HG02981 (cell line): Measurements from ENCODE around the gene NUDT8.

ENCODE experiments used
- ATAC-seq: cut with Tn5 transposase; IDR thresholded peaks from one replicate; pipeline ENCODE4 v1.9.1; 2021; ENCODE audit warnings: mild to moderate bottlenecking, moderate library complexity; ENCODE audit not compliant: unreplicated experiment

Gene NUDT8

GRCh38 chr11:67629386-67630227, at the start of gene NUDT8:
TSS of gene NUDT8 (minus strand) at chr11:67629937. CDS start at chr11:67629911, 26 bp downstream.
- peak; percentile 35 for ATAC-seq

GRCh38 chr11:67675058-67675747, 45.5 kb upstream of the NUDT8 start:
- no peak for ATAC-seq

GRCh38 chr11:67674442-67674871, 44.7 kb upstream of the NUDT8 start, which contains the start of gene ALDH3B2:
TSS of gene ALDH3B2 (minus strand) at chr11:67674623. CDS start at chr11:67666935, 7,688 bp downstream.
- no peak for ATAC-seq

- ATAC-seq: no peak
Observed at GRCh38 chr11:67673902-67674301, 44.2 kb upstream of the NUDT8 start.

GRCh38 chr11:67673358-67673757, 43.6 kb upstream of the NUDT8 start:
- ATAC-seq: no peak

GRCh38 chr11:67671211-67671520, 41.4 kb upstream of the NUDT8 start:
- ATAC-seq: no peak

GRCh38 chr11:67670316-67671210, 40.8 kb upstream of the NUDT8 start:
- ATAC-seq: no peak

GRCh38 chr11:67668192-67668551, 38.4 kb upstream of the NUDT8 start:
- no peak for ATAC-seq

- no peak for ATAC-seq
Observed at GRCh38 chr11:67667490-67668191, 37.9 kb upstream of the NUDT8 start.

- ATAC-seq: no peak
Observed at GRCh38 chr11:67666676-67667489, 37.1 kb upstream of the NUDT8 start.

GRCh38 chr11:67666303-67666645, 36.5 kb upstream of the NUDT8 start:
- no peak for ATAC-seq

- no peak for ATAC-seq
Observed at GRCh38 chr11:67665541-67666302, 36.0 kb upstream of the NUDT8 start.

- no peak for ATAC-seq
Observed at GRCh38 chr11:67664696-67665540, 35.2 kb upstream of the NUDT8 start.

- no peak for ATAC-seq
Observed at GRCh38 chr11:67664213-67664585, 34.5 kb upstream of the NUDT8 start.

- no peak for ATAC-seq
Observed at GRCh38 chr11:67663532-67664212, 33.9 kb upstream of the NUDT8 start.

- no peak for ATAC-seq
Observed at GRCh38 chr11:67662835-67663531, 33.2 kb upstream of the NUDT8 start.

- no peak for ATAC-seq
Observed at GRCh38 chr11:67662142-67662834, 32.6 kb upstream of the NUDT8 start.
